HCT116 (cell line): Measurements from ENCODE around the gene FAM193A. TPM values are rescaled to one million over a fixed set of nuclear protein-coding genes. Genes with fewer than 3 reads are reported as not detected.

Experiments used
- ATAC-seq: fragments of 200-7000 bp; cut with Tn5 transposase; 2 replicates; pipeline ENCODE4 v1.9.1; 2020; ENCODE audit warnings: mild to moderate bottlenecking, moderate library complexity
- BruUV-seq: library from RNA; stranded (reverse); fragments of 400-500 nt; replicated peaks from 2 replicates; lab custom pipeline; 2021; lab: Mats Ljungman, UMichigan
- CTCF ChIA-PET: fragments of 300-600 bp; sonication (Branson Sonifier 250); formaldehyde crosslinking; loops from one replicate; lab custom pipeline; 2021; ENCODE audit warnings: antibody characterized with exemption; lab: Charles Lee
- POLR2A ChIA-PET: fragments of 300-600, 350-600 bp; sonication (Branson Sonifier 250); formaldehyde crosslinking; loops from one replicate; lab custom pipeline; 2021; ENCODE audit warnings: antibody characterized with exemption; lab: Charles Lee
- RAD21 ChIA-PET, 2 experiments: fragments of 300-600 bp; sonication (Branson Sonifier 250); formaldehyde crosslinking; loops; one replicate each; lab custom pipeline; 2023; ENCODE audit warnings: low total read pairs in 2 of 2; ENCODE audit not compliant: uncharacterized antibody in 2 of 2, unreplicated experiment in 2 of 2, low non-redundant PET in 1 of 2; lab: Charles Lee
- DNase-seq: peaks from one replicate; pipeline ENCODE4 v3.0.0-alpha.2; 2010; ENCODE audit warnings: low read depth, low spot score
- H2AFZ ChIP-seq: fragments of 200-600 bp; shearing (Covaris generic), sonication (generic); 2 replicates; pipeline ENCODE4 v1.6.1; 2017; ENCODE audit warnings: low read depth, mixed run types, mixed read lengths, antibody characterized with exemption, low read length; ENCODE audit not compliant: poor library complexity, severe bottlenecking
- H3K27ac ChIP-seq: 2 replicates; pipeline ENCODE4 v1.5.1; 2012; ENCODE audit warnings: low read depth, low read length
- H3K27me3 ChIP-seq: fragments of 200-600 bp; sonication (generic); 2 replicates; pipeline ENCODE4 v1.6.1; 2016; ENCODE audit warnings: mixed run types, low read length, mixed read lengths; ENCODE audit not compliant: insufficient read depth
- H3K36me3 ChIP-seq, 2 experiments: fragments of 200-500 bp in 1 of 2; fragments of 200-600 bp in 1 of 2; sonication (Bioruptor generic) in 1 of 2; sonication (generic) in 1 of 2; 2 replicates each; pipeline versions ENCODE4 v1.5.1 to v1.6.1; 2014 to 2016; ENCODE audit warnings: low read length in 2 of 2, inconsistent platforms in 1 of 2, mixed read lengths in 1 of 2, mixed run types in 1 of 2; ENCODE audit not compliant: insufficient read depth in 2 of 2, control insufficient read depth in 1 of 2
- H3K4me1 ChIP-seq, 2 experiments: fragments of 200-600 bp in 1 of 2; sonication (generic) in 1 of 2; 2 replicates each; pipeline versions ENCODE4 v1.5.1 to v1.6.1; 2012 to 2017; ENCODE audit warnings: low read length in 2 of 2, inconsistent platforms in 1 of 2, mild to moderate bottlenecking in 1 of 2, mixed read lengths in 1 of 2, mixed run types in 1 of 2, moderate library complexity in 1 of 2; ENCODE audit not compliant: insufficient read depth in 2 of 2, control insufficient read depth in 1 of 2
- H3K4me2 ChIP-seq: fragments of 200-600 bp; sonication (generic); 2 replicates; pipeline ENCODE4 v1.6.1; 2017; ENCODE audit warnings: mixed run types, low read length, mixed read lengths
- H3K4me3 ChIP-seq, 2 experiments: fragments of 200-600 bp in 1 of 2; sonication (generic) in 1 of 2; replicated peaks in 1 of 2; 2 replicates each; pipeline ENCODE4 v1.5.1; 2011 to 2016; ENCODE audit warnings: low read length in 2 of 2, control low read depth in 1 of 2, low read depth in 1 of 2, mild to moderate bottlenecking in 1 of 2, mixed read lengths in 1 of 2, mixed run types in 1 of 2
- H3K79me2 ChIP-seq: fragments of 200-600 bp; sonication (generic); 2 replicates; pipeline ENCODE4 v1.6.1; 2017; ENCODE audit warnings: mild to moderate bottlenecking, mixed run types, low read length, moderate library complexity, mixed read lengths; ENCODE audit not compliant: insufficient read depth
- H3K9ac ChIP-seq: fragments of 200-600 bp; sonication (generic); 2 replicates; pipeline ENCODE4 v1.6.1; 2016; ENCODE audit warnings: low read length, mixed read lengths
- H3K9me2 ChIP-seq: fragments of 200-600 bp; sonication (generic), shearing (Covaris generic); 2 replicates; pipeline ENCODE4 v1.6.1; 2017; ENCODE audit warnings: mixed run types, mild to moderate bottlenecking, moderate library complexity; ENCODE audit not compliant: insufficient read depth
- H3K9me3 ChIP-seq, 2 experiments: fragments of 200-500 bp in 1 of 2; fragments of 200-600 bp in 1 of 2; sonication (Bioruptor generic) in 1 of 2; sonication (generic) in 1 of 2; 2 replicates each; pipeline ENCODE4 v1.6.1; 2014 to 2017; ENCODE audit warnings: low read length in 2 of 2, mixed read lengths in 2 of 2, inconsistent platforms in 1 of 2, low read depth in 1 of 2, mild to moderate bottlenecking in 1 of 2, mixed run types in 1 of 2, moderate library complexity in 1 of 2; ENCODE audit not compliant: control insufficient read depth in 1 of 2, insufficient read depth in 1 of 2
- H4K20me1 ChIP-seq: fragments of 200-600 bp; sonication (generic), shearing (Covaris generic); 2 replicates; pipeline ENCODE4 v1.6.1; 2017; ENCODE audit warnings: mixed run types, mild to moderate bottlenecking, moderate library complexity; ENCODE audit not compliant: insufficient read depth
- CBX3 ChIP-seq: IDR thresholded peaks from 2 replicates; pipeline ENCODE4 v1.6.1; 2012; ENCODE audit warnings: low read depth
- CTCF ChIP-seq, 3 experiments: fragments of 200-600 bp in 1 of 3; sonication (generic) in 1 of 3; IDR thresholded peaks in 2 of 3; conservative IDR thresholded peaks in 1 of 3; 2 replicates each; pipeline ENCODE4 v1.5.1; 2012 to 2017; ENCODE audit warnings: low read depth in 2 of 3, low read length in 2 of 3, antibody characterized with exemption in 1 of 3, borderline replicate concordance in 1 of 3, control low read depth in 1 of 3, mild to moderate bottlenecking in 1 of 3, mixed read lengths in 1 of 3, mixed run types in 1 of 3, moderate library complexity in 1 of 3; ENCODE audit not compliant: insufficient read depth in 1 of 3
- EGR1 ChIP-seq: IDR thresholded peaks from 2 replicates; pipeline ENCODE4 v1.6.1; 2012; ENCODE audit warnings: low read depth
- ELF1 ChIP-seq: IDR thresholded peaks from 2 replicates; pipeline ENCODE4 v1.6.1; 2012; ENCODE audit warnings: low read depth, borderline replicate concordance
- EZH2phosphoT487 ChIP-seq: fragments of 200-600 bp; IDR thresholded peaks from 2 replicates; pipeline ENCODE4 v1.6.1; 2018; ENCODE audit warnings: antibody characterized with exemption, borderline replicate concordance
- POLR2A ChIP-seq: IDR thresholded peaks from 2 replicates; pipeline ENCODE4 v1.7.0; 2011; ENCODE audit warnings: borderline replicate concordance; ENCODE audit not compliant: insufficient read depth, insufficient read length; ENCODE audit errors: extremely low read depth
- POLR2AphosphoS5 ChIP-seq: IDR thresholded peaks from 2 replicates; pipeline ENCODE4 v1.6.1; 2011; ENCODE audit warnings: mild to moderate bottlenecking, low read depth, low read length, moderate library complexity
- SIN3A ChIP-seq: IDR thresholded peaks from 2 replicates; pipeline ENCODE4 v1.6.1; 2012; ENCODE audit warnings: low read depth
- TCF7L2 ChIP-seq: IDR thresholded peaks from 2 replicates; pipeline ENCODE4 v1.7.0; 2011; ENCODE audit warnings: borderline replicate concordance, inconsistent platforms; ENCODE audit not compliant: insufficient read depth, insufficient read length; ENCODE audit errors: extremely low read depth
- YY1 ChIP-seq: IDR thresholded peaks from 2 replicates; pipeline ENCODE4 v1.6.1; 2011; ENCODE audit warnings: low read length, low read depth, moderate library complexity, mild to moderate bottlenecking; ENCODE audit not compliant: insufficient replicate concordance; ENCODE audit errors: extremely low read depth
- ZBTB33 ChIP-seq: IDR thresholded peaks from 2 replicates; pipeline ENCODE4 v1.6.1; 2011; ENCODE audit warnings: mild to moderate bottlenecking, low read length, moderate library complexity; ENCODE audit not compliant: insufficient replicate concordance; ENCODE audit errors: extremely low read depth
- ZFX ChIP-seq: fragments of 450-650 bp; IDR thresholded peaks from 2 replicates; pipeline ENCODE4 v1.6.1; 2017
- intact Hi-C: fragments of 100-400 bp; cut with micrococcal nuclease; formaldehyde crosslinking; loops from 2 replicates; pipeline ENCODE4 v1.10.0; 2022
- total RNA-seq: library from RNA; stranded (reverse); gene quantifications from one replicate; pipeline ENCODE4 v1.2.1, GENCODE V29; 2021; ENCODE audit not compliant: unreplicated experiment

FAM193A gene
- total RNA-seq, 1 experiment from 2014 or later, result 15.7 TPM

- Histone ChIP-seq H3K27ac (no peak overlapping the region), H4K20me1 (peaks cover 5% of the 10 kb centered on the region; the same call in 1 of the 2 replicates), H3K27me3 (no peaks in the 10 kb centered on the region), H3K9me3 (no peaks in the 10 kb centered on the region), H2AFZ (no peak overlapping the region), H3K4me3 (no peak overlapping the region), H3K9me2 (no peaks in the 10 kb centered on the region), H3K9ac (no peak overlapping the region), H3K36me3 (peaks cover 38 to 48% of the 10 kb centered on the region in 2 experiments), H3K79me2 (peaks cover 90% of the 10 kb centered on the region), H3K4me1 (no peaks in the 10 kb centered on the region), H3K4me2 (no peak overlapping the region)
- no peak for TF ChIP-seq YY1
- no peak for TF ChIP-seq POLR2A
- TF ChIP-seq TCF7L2, result no peak
- no peak for TF ChIP-seq ZFX
- no peak for TF ChIP-seq POLR2AphosphoS5
- TF ChIP-seq CTCF (IDR thresholded peaks at IDR 0.05 in 2 of 3, conservative IDR thresholded peaks at IDR 0.05 in 1 of 3; ENCODE audit: borderline replicate concordance in 1 of 3, insufficient read depth in 1 of 3, low read depth in 2 of 3, low read length in 2 of 3), result no peak
- no peak for TF ChIP-seq ELF1
- TF ChIP-seq SIN3A, result no peak
- no peak for TF ChIP-seq EGR1
- TF ChIP-seq EZH2phosphoT487, result no peak
- no peak for TF ChIP-seq ZBTB33
- no peak for TF ChIP-seq CBX3
- RAD21 ChIA-PET, result no interaction called here
- CTCF ChIA-PET, result no interaction called here
- intact Hi-C loops, result no loop called here
- BruUV-seq, result no TSS peak
- POLR2A ChIA-PET, result no interaction called here
- ATAC-seq, result no peak
- no peak for DNase-seq
Observed at GRCh38 chr4:2494992-2495391, 41.5 kb upstream of the FAM193A start.
